K562 (cell line): ENCODE results near the gene UTP25. TPM values are rescaled to one million over a fixed set of nuclear protein-coding genes. Genes with fewer than 3 reads are reported as not detected.

Experiments used
- ATF7 ChIP-seq: fragments of 450-650 bp; IDR thresholded peaks from 2 replicates; pipeline ENCODE4 v1.7.1; 2014; ENCODE audit warnings: mild to moderate bottlenecking, moderate library complexity
- BRD9 ChIP-seq: fragments of 450-650 bp; IDR thresholded peaks from 2 replicates; pipeline ENCODE4 v1.6.1; 2018; ENCODE audit warnings: low read depth; ENCODE audit not compliant: partially characterized antibody
- CTBP1 ChIP-seq: fragments of 450-650 bp; IDR thresholded peaks from 2 replicates; pipeline ENCODE4 v1.6.1; 2016; ENCODE audit warnings: borderline replicate concordance
- DACH1 ChIP-seq: fragments of 450-650 bp; IDR thresholded peaks from 2 replicates; pipeline ENCODE4 v1.6.1; 2018; ENCODE audit not compliant: partially characterized antibody
- ETV1 ChIP-seq: fragments of 450-650 bp; conservative IDR thresholded peaks from 2 replicates; pipeline ENCODE4 v1.6.1; 2016; ENCODE audit warnings: missing genetic modification characterization, control low read depth, low read depth, missing compliant biosample characterization
- FOXK1 ChIP-seq: sonication (generic); formaldehyde crosslinking; IDR thresholded peaks from 2 replicates; pipeline ENCODE4 v1.8.0; 2022; ENCODE audit warnings: missing genetic modification reagents, mild to moderate bottlenecking, borderline replicate concordance
- GABPA ChIP-seq: fragments of 200-800 bp; sonication (Bioruptor generic); conservative IDR thresholded peaks from 2 replicates; pipeline ENCODE4 v1.6.1; 2016; ENCODE audit warnings: low read depth, missing genetic modification characterization, missing compliant biosample characterization
- HCFC1 ChIP-seq: IDR thresholded peaks from 2 replicates; pipeline ENCODE4 v1.6.1; 2012; ENCODE audit warnings: low read depth, low read length, improper control_type of control experiment
- IRF1 ChIP-seq: sonication (generic); formaldehyde crosslinking; IDR thresholded peaks from 2 replicates; pipeline ENCODE4 v1.8.0; 2022; ENCODE audit warnings: missing genetic modification reagents, mild to moderate bottlenecking, borderline replicate concordance
- NCOA1 ChIP-seq: fragments of 450-650 bp; IDR thresholded peaks from 2 replicates; pipeline ENCODE4 v1.6.1; 2016; ENCODE audit warnings: low read depth
- NCOA4 ChIP-seq: fragments of 450-650 bp; IDR thresholded peaks from 2 replicates; pipeline ENCODE4 v1.6.1; 2018; ENCODE audit warnings: mild to moderate bottlenecking; ENCODE audit not compliant: partially characterized antibody
- PBX2 ChIP-seq, 2 experiments: IDR thresholded peaks in 1 of 2; conservative IDR thresholded peaks in 1 of 2; 2 replicates each; pipeline ENCODE4 v1.6.1; 2016; ENCODE audit warnings: low read depth in 2 of 2, mild to moderate bottlenecking in 1 of 2, missing compliant biosample characterization in 1 of 2, missing genetic modification characterization in 1 of 2, moderate library complexity in 1 of 2
- PHB ChIP-seq: fragments of 250-450 bp; sonication (Bioruptor Pico); IDR thresholded peaks from 2 replicates; pipeline ENCODE4 v1.5.0; 2021
- PKNOX1 ChIP-seq: fragments of 450-650 bp; IDR thresholded peaks from 2 replicates; pipeline ENCODE4 v1.6.1; 2016
- POLR2AphosphoS2 ChIP-seq: IDR thresholded peaks from 2 replicates; pipeline ENCODE4 v1.6.1; 2012; ENCODE audit warnings: low read length, improper control_type of control experiment
- RFX1 ChIP-seq: fragments of 450-650 bp; IDR thresholded peaks from 2 replicates; pipeline ENCODE4 v1.6.1; 2016; ENCODE audit warnings: mild to moderate bottlenecking, moderate library complexity
- TCF7 ChIP-seq: sonication (generic); IDR thresholded peaks from 2 replicates; pipeline ENCODE4 v1.6.1; 2016; ENCODE audit warnings: antibody characterized with exemption, borderline replicate concordance
- TEAD1 ChIP-seq, 2 experiments: fragments of 450-650 bp in 1 of 2; sonication (generic) in 1 of 2; formaldehyde crosslinking; IDR thresholded peaks; 2 replicates each; pipeline versions ENCODE4 v1.4.0 to v1.8.0; 2020 to 2022; ENCODE audit warnings: mild to moderate bottlenecking in 2 of 2, missing genetic modification reagents in 1 of 2
- XRCC5 ChIP-seq: fragments of 200-400 bp; formaldehyde crosslinking; IDR thresholded peaks from 2 replicates; pipeline ENCODE4 v1.6.1; 2017; ENCODE audit warnings: low read depth, mild to moderate bottlenecking, low read length
- ZNF134 ChIP-seq: fragments of 250-450 bp; sonication (Bioruptor Pico); conservative IDR thresholded peaks from 2 replicates; pipeline ENCODE4 v1.4.0; 2020
- ZNF140 ChIP-seq: fragments of 250-450 bp; sonication (Bioruptor Pico); IDR thresholded peaks from 2 replicates; pipeline ENCODE4 v1.8.0; 2021; ENCODE audit warnings: moderate library complexity, mild to moderate bottlenecking, inconsistent platforms
- ZNF253 ChIP-seq: fragments of 250-450 bp; sonication (Bioruptor Pico); conservative IDR thresholded peaks from 2 replicates; pipeline ENCODE4 v1.6.1; 2021; ENCODE audit warnings: mild to moderate bottlenecking
- polyA plus RNA-seq, 8 experiments: library from polyadenylated mRNA; depleted of rRNA in 4 of 8; stranded (reverse) in 5 of 8; unstranded in 3 of 8; fragments of >200 nt; fragmentation: Nextera tagmentation in 2 of 8; fragmentation: Illumina TruSeq in 1 of 8; extraction: Ambion mirVana in 2 of 8; extraction: Trizol in 1 of 8; gene quantifications; 2 replicates each; pipeline versions ENCODE4 v1.2.1 to v1.2.3, GENCODE V29; 2011 to 2014; ENCODE audit warnings: inconsistent platforms in 1 of 8, missing spikeins in 1 of 8
- total RNA-seq, 7 experiments: library from RNA; depleted of rRNA in 6 of 7; stranded (reverse); fragments of >200 nt in 6 of 7; fragmentation: Illumina TruSeq in 2 of 7; extraction: Trizol in 2 of 7; gene quantifications; 2 replicates each; pipeline versions ENCODE4 v1.2.1 to v1.2.3, GENCODE V29; 2011 to 2021; ENCODE audit warnings: low replicate concordance in 1 of 7

Gene UTP25
- total and polyA plus RNA-seq, 9 of the 15 experiments (the other 6 are each of a cell fraction or from before 2014, with no cell fraction given): 5.7 to 17.6 (median 12.0) TPM

GRCh38 chr1:209784265-209785169, 43.3 kb upstream of the UTP25 start, which contains the start of gene C1orf74 (continued):
- peak; percentile 66; the same call in 1 of the 2 replicates for TF ChIP-seq IRF1 (CRISPR knock-in tag)
- peak; percentile 88 for TF ChIP-seq HCFC1
- TF ChIP-seq GABPA (tag): peak; percentile 99
- peak; percentile 99 for TF ChIP-seq ATF7
- TF ChIP-seq POLR2AphosphoS2: peak; percentile 84; the same call in 1 of the 2 replicates
- peak; percentile 56; the same call in 1 of the 2 replicates for TF ChIP-seq RFX1
- TF ChIP-seq TEAD1 (CRISPR knock-in tag; IDR thresholded peaks at IDR 0.05): peak in 1 of 2 experiments; percentile 55; a peak in 2 of 4 replicates
- peak; percentile 95 for TF ChIP-seq ETV1 (tag)
- no peak; the same call in 1 of the 2 replicates for TF ChIP-seq XRCC5
- TF ChIP-seq CTBP1: peak; percentile 62; the same call in 1 of the 2 replicates
- TF ChIP-seq ZNF134 (CRISPR knock-in tag): peak; percentile 52; the same call in 1 of the 2 replicates
- no peak for TF ChIP-seq ZNF140 (CRISPR knock-in tag)
- TF ChIP-seq PBX2 (CRISPR knock-in tag; IDR thresholded peaks at IDR 0.05; ENCODE audit: low read depth): no peak
- TF ChIP-seq PBX2 (tag; conservative IDR thresholded peaks at IDR 0.05; ENCODE audit: low read depth): no peak
- 0 out of 2 replicates have a peak, but pooled peaks have one; percentile 30 for TF ChIP-seq TCF7
- TF ChIP-seq BRD9: peak; percentile 78
- TF ChIP-seq DACH1: no peak
- TF ChIP-seq NCOA1: peak; percentile 78
- TF ChIP-seq NCOA4: no peak
- 0 out of 2 replicates have a peak, but pooled peaks have one; percentile 64 for TF ChIP-seq PHB (CRISPR knock-in tag)
- TF ChIP-seq FOXK1 (CRISPR knock-in tag): peak; percentile 88; the same call in 1 of the 2 replicates
- peak; percentile 82 for TF ChIP-seq PKNOX1
- no peak for TF ChIP-seq ZNF253
